Measurements from ENCODE around the gene GDE1.

GRCh38 chr16:19479302-19479721 is 42.6 kb downstream of the GDE1 start:
- TF ChIP-seq CTCF (IDR thresholded peaks at IDR 0.05) (no peak), POLR2A (IDR thresholded peaks at IDR 0.05) (no peak)

All from vagina (tissue), 2 donors.